Endothelial cell of umbilical vein (primary cell): Measurements from ENCODE around the gene METTL1.

Source experiments
- EZH2 ChIP-seq: IDR thresholded peaks from 2 replicates; pipeline ENCODE4 v1.6.1; 2012; ENCODE audit warnings: borderline replicate concordance, low read depth, mild to moderate bottlenecking, moderate library complexity, low read length, inconsistent platforms; ENCODE audit not compliant: severe bottlenecking
- FOS ChIP-seq: IDR thresholded peaks from 2 replicates; pipeline ENCODE4 v1.6.1; 2011; ENCODE audit warnings: mild to moderate bottlenecking, low read length, moderate library complexity, borderline replicate concordance; ENCODE audit not compliant: insufficient read depth
- GATA2 ChIP-seq: IDR thresholded peaks from 2 replicates; pipeline ENCODE4 v1.7.0; 2011; ENCODE audit warnings: low read depth, mild to moderate bottlenecking, moderate library complexity, mixed read lengths, low read length; ENCODE audit not compliant: insufficient read length, insufficient read depth
- JUN ChIP-seq: IDR thresholded peaks from 2 replicates; pipeline ENCODE4 v1.6.1; 2011; ENCODE audit warnings: borderline replicate concordance, low read depth; ENCODE audit not compliant: insufficient read length, insufficient read depth
- MAX ChIP-seq: IDR thresholded peaks from 2 replicates; pipeline ENCODE4 v1.6.1; 2011; ENCODE audit not compliant: insufficient read depth, insufficient read length
- MYC ChIP-seq: IDR thresholded peaks from one replicate; pipeline ENCODE4 v1.6.1; 2011; ENCODE audit warnings: mild to moderate bottlenecking, low read depth, low read length
- POLR2A ChIP-seq: IDR thresholded peaks from 2 replicates; pipeline ENCODE4 v1.6.1; 2012; ENCODE audit warnings: low read depth, mild to moderate bottlenecking, control low read depth, low read length
- POLR2AphosphoS5 ChIP-seq: IDR thresholded peaks from 2 replicates; pipeline ENCODE4 v1.6.1; 2012; ENCODE audit warnings: low read depth, mild to moderate bottlenecking, control low read depth, low read length, moderate library complexity; ENCODE audit not compliant: insufficient read depth
- TF ChIP-seq, protein P1 (sequence below), 2 donors: IDR thresholded peaks; 1 replicate in 1 of 2; 2 replicates in 1 of 2; pipeline ENCODE4 v1.5.1; 2011; ENCODE audit warnings: low read length in 2 of 2, mild to moderate bottlenecking in 2 of 2, moderate library complexity in 2 of 2, control low read depth in 1 of 2, inconsistent platforms in 1 of 2, low read depth in 1 of 2; ENCODE audit not compliant: insufficient read depth in 1 of 2; ENCODE audit errors: extremely low read depth in 1 of 2

- TF ChIP-seq FOS (no peak), POLR2A (no peak), MAX (no peak), EZH2 (no peak), JUN (no peak), POLR2AphosphoS5 (no peak), MYC (no peak), GATA2 (no peak)
- TF ChIP-seq, protein P1, sequence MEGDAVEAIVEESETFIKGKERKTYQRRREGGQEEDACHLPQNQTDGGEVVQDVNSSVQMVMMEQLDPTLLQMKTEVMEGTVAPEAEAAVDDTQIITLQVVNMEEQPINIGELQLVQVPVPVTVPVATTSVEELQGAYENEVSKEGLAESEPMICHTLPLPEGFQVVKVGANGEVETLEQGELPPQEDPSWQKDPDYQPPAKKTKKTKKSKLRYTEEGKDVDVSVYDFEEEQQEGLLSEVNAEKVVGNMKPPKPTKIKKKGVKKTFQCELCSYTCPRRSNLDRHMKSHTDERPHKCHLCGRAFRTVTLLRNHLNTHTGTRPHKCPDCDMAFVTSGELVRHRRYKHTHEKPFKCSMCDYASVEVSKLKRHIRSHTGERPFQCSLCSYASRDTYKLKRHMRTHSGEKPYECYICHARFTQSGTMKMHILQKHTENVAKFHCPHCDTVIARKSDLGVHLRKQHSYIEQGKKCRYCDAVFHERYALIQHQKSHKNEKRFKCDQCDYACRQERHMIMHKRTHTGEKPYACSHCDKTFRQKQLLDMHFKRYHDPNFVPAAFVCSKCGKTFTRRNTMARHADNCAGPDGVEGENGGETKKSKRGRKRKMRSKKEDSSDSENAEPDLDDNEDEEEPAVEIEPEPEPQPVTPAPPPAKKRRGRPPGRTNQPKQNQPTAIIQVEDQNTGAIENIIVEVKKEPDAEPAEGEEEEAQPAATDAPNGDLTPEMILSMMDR (IDR thresholded peaks at IDR 0.05; ENCODE audit: extremely low read depth in 1 of 2, insufficient read depth in 1 of 2, low read depth in 1 of 2, low read length in 2 of 2): no peak
Measured at GRCh38 chr12:57758552-57759359, 13.1 kb downstream of the METTL1 start.
